GM21381 (cell line): ENCODE measurements around the gene MED14.

ENCODE experiments used
- ATAC-seq: cut with Tn5 transposase; IDR thresholded peaks from one replicate; pipeline ENCODE4 v1.9.1; 2021; ENCODE audit warnings: mild to moderate bottlenecking, moderate library complexity; ENCODE audit not compliant: unreplicated experiment

Gene MED14

DNA sequence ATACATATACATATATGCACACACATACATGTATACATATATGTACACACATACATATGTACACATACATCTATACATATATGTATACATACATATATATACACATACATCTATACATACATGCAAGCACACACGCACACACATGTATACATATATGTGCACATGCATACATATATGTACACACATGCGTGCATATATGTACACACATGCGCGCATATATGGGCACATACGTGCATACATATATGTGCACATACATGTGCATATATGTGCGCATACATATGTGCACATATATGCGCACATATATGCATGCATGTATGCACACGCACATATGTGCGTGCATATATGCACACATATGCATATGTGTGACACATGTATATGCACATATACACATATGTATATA, 119.4 kb downstream of the MED14 start:
- no peak for ATAC-seq

GRCh38 chrX:40612511-40612910, 122.8 kb downstream of the MED14 start:
- no peak for ATAC-seq

- no peak for ATAC-seq
Measured at GRCh38 chrX:40607381-40607780, 128.0 kb downstream of the MED14 start.

DNA sequence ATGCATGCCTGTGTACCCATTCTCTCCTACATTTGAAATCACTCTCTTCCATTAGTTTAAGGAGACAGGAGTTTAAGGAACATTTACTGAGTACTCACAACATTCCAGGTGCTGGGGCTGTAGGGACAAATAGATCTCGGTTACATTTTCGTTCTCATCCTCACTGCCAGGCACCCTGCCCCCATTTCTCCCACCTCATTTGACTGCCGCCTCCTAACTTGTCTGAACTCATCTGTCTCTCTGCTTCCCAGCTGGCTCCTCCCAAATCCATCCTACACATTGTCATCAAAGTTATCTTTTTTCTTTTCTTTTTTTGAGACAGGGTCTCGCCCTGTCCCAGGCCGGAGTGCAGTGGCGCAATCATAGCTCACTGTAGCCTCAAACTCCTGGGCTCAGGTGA, 131.9 kb downstream of the MED14 start:
- ATAC-seq = no peak
